ENCODE data around the gene PTTG1IP2.

PTTG1IP2 gene

GRCh38 chr7:90516257-90516656, 46.8 kb downstream of the PTTG1IP2 start:
- no peak for DNase-seq (ENCODE audit: low spot score)
- in situ Hi-C loops (cut with MboI; ENCODE audit: low sequenced_read_pairs, unreplicated experiment), result no loop called here
- no peak for TF ChIP-seq CTCF (IDR thresholded peaks at IDR 0.05; ENCODE audit: borderline replicate concordance, control extremely low read depth, extremely low read depth, insufficient read depth, missing control alignments)

GRCh38 chr7:90518630-90519029, 49.2 kb downstream of the PTTG1IP2 start:
- no peak for DNase-seq (ENCODE audit: low spot score)
- in situ Hi-C loops (cut with MboI; ENCODE audit: low sequenced_read_pairs, unreplicated experiment), result no loop called here

GRCh38 chr7:90520484-90520883, 51.0 kb downstream of the PTTG1IP2 start:
- no peak for DNase-seq (ENCODE audit: low spot score)
- in situ Hi-C loops (cut with MboI; ENCODE audit: low sequenced_read_pairs, unreplicated experiment), result no loop called here
- peak; percentile 30 for TF ChIP-seq CTCF (IDR thresholded peaks at IDR 0.05; ENCODE audit: borderline replicate concordance, control extremely low read depth, extremely low read depth, insufficient read depth, missing control alignments)

More at GRCh38 chr7:90518630-90519029, 49.2 kb downstream of the PTTG1IP2 start:
- no peak for TF ChIP-seq CTCF (IDR thresholded peaks at IDR 0.05; ENCODE audit: borderline replicate concordance, control extremely low read depth, extremely low read depth, insufficient read depth, missing control alignments)

- in situ Hi-C loops (cut with MboI; ENCODE audit: low sequenced_read_pairs, unreplicated experiment), result no loop called here
- TF ChIP-seq CTCF (IDR thresholded peaks at IDR 0.05; ENCODE audit: borderline replicate concordance, control extremely low read depth, extremely low read depth, insufficient read depth, missing control alignments), result no peak
- no peak for DNase-seq (ENCODE audit: low spot score)
Measured at GRCh38 chr7:90530263-90530662, 60.8 kb downstream of the PTTG1IP2 start.

GRCh38 chr7:90532231-90532929, 62.9 kb downstream of the PTTG1IP2 start:
- in situ Hi-C loops (cut with MboI; ENCODE audit: low sequenced_read_pairs, unreplicated experiment), result no loop called here
- peak; percentile 20 for DNase-seq (ENCODE audit: low spot score)
- no peak for TF ChIP-seq CTCF (IDR thresholded peaks at IDR 0.05; ENCODE audit: borderline replicate concordance, control extremely low read depth, extremely low read depth, insufficient read depth, missing control alignments)

- no peak for TF ChIP-seq CTCF (IDR thresholded peaks at IDR 0.05; ENCODE audit: borderline replicate concordance, control extremely low read depth, extremely low read depth, insufficient read depth, missing control alignments)
- DNase-seq (ENCODE audit: low spot score), result no peak
- in situ Hi-C loops (cut with MboI; ENCODE audit: low sequenced_read_pairs, unreplicated experiment), result no loop called here
Measured at GRCh38 chr7:90536449-90536848, 67.0 kb downstream of the PTTG1IP2 start.
